ENCODE data around the gene BEAN1.

DNA sequence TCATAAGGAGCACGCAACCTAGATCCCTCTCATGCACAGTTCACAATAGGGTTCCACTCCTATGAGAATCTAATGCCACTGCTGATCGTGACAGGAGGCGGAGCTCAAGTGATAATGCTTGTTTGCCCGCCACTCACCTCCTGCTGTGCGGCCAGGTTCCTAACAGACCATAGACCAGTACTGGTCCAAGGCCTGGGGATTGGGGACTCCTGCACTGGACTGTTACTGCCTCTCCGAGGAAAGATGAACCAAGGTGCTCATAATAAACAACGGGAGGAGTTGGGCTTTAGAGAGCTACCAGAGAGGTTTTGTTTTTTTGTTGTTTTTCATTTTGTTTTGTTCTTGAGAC lies 64.6 kb downstream of the BEAN1 start:
- no peak for TF ChIP-seq EP300 (IDR thresholded peaks at IDR 0.05)
- TF ChIP-seq, protein P1, sequence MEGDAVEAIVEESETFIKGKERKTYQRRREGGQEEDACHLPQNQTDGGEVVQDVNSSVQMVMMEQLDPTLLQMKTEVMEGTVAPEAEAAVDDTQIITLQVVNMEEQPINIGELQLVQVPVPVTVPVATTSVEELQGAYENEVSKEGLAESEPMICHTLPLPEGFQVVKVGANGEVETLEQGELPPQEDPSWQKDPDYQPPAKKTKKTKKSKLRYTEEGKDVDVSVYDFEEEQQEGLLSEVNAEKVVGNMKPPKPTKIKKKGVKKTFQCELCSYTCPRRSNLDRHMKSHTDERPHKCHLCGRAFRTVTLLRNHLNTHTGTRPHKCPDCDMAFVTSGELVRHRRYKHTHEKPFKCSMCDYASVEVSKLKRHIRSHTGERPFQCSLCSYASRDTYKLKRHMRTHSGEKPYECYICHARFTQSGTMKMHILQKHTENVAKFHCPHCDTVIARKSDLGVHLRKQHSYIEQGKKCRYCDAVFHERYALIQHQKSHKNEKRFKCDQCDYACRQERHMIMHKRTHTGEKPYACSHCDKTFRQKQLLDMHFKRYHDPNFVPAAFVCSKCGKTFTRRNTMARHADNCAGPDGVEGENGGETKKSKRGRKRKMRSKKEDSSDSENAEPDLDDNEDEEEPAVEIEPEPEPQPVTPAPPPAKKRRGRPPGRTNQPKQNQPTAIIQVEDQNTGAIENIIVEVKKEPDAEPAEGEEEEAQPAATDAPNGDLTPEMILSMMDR (IDR thresholded peaks at IDR 0.05) = no peak
- no peak for TF ChIP-seq POLR2A (IDR thresholded peaks at IDR 0.05)
- no peak for TF ChIP-seq POLR2AphosphoS5 (IDR thresholded peaks at IDR 0.05)
